SU-DHL-6 (cell line): ENCODE results near the gene ANKRD65.

Experiments
- EZH2phosphoT487 ChIP-seq: fragments of 200-600 bp; sonication (generic), shearing (Covaris generic); conservative IDR thresholded peaks from 2 replicates; pipeline ENCODE4 v1.6.1; 2018; ENCODE audit warnings: mild to moderate bottlenecking, antibody characterized with exemption, low read length, moderate library complexity, mixed read lengths
- TF ChIP-seq, protein P1 (sequence below): fragments of 200-600 bp; sonication (generic); IDR thresholded peaks from one replicate; pipeline ENCODE4 v1.5.1; 2017; ENCODE audit warnings: antibody characterized with exemption, mild to moderate bottlenecking, low read length, moderate library complexity; ENCODE audit not compliant: insufficient read depth, poor library complexity, severe bottlenecking

DNA sequence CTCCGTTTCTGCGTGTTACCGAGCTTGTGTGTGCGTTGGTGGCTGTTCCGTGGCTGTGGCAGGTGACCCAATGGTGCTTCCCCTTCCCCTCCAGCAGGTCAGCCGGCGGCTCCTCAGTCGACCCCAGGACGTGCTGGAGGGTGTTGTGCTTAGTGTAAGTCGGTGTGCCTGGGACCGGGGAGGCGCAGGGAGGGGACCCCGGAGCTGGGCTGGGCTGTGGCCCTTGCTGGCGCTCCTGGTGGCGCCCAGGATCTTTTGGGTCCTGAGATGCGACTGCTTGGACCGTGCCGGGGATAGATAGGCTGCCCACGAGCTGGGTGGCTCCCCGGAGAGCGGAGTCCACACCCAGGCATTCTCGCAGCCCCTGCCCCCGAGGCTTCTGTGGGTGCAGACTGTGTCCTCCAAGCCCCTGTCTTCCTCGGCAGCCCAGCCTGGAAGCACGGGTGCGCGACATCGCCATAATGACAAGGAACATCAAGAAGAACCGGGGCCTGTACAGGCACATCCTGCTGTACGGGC is 34.3 kb upstream of the ANKRD65 start:
- TF ChIP-seq, protein P1, sequence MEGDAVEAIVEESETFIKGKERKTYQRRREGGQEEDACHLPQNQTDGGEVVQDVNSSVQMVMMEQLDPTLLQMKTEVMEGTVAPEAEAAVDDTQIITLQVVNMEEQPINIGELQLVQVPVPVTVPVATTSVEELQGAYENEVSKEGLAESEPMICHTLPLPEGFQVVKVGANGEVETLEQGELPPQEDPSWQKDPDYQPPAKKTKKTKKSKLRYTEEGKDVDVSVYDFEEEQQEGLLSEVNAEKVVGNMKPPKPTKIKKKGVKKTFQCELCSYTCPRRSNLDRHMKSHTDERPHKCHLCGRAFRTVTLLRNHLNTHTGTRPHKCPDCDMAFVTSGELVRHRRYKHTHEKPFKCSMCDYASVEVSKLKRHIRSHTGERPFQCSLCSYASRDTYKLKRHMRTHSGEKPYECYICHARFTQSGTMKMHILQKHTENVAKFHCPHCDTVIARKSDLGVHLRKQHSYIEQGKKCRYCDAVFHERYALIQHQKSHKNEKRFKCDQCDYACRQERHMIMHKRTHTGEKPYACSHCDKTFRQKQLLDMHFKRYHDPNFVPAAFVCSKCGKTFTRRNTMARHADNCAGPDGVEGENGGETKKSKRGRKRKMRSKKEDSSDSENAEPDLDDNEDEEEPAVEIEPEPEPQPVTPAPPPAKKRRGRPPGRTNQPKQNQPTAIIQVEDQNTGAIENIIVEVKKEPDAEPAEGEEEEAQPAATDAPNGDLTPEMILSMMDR = no peak
- TF ChIP-seq EZH2phosphoT487 = no peak
